Astrocyte (in vitro differentiated cells and primary cell): ENCODE data around the gene TBC1D3B.

Source experiments
- EZH2 ChIP-seq: IDR thresholded peaks from 2 replicates; pipeline ENCODE4 v1.6.1; 2012; ENCODE audit warnings: mild to moderate bottlenecking, low read length, inconsistent platforms; ENCODE audit not compliant: insufficient read depth
- TF ChIP-seq, protein P1 (sequence below): IDR thresholded peaks from 2 replicates; pipeline ENCODE4 v1.5.1; 2011; ENCODE audit warnings: low read depth, mild to moderate bottlenecking, inconsistent platforms, low read length, moderate library complexity; ENCODE audit not compliant: insufficient read depth

DNA sequence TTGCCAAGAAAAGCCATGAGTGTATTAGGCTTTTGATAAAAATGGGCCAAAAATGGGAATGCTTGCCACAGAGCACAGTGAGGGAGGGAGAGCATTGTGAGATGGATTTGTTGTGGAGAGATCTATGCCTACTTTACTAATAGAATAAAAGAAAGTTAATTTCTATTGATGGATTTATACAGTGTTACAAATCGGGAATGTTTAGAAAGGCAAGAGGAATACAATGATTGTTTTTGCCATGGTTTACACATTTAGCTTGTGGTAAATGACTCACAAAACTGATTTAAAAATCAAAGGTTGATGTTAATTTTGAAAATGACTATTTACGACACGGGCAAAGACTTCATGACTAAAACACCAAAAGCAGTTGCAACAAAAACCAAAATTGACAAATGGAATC lies 56.2 kb downstream of the TBC1D3B start:
- TF ChIP-seq, protein P1, sequence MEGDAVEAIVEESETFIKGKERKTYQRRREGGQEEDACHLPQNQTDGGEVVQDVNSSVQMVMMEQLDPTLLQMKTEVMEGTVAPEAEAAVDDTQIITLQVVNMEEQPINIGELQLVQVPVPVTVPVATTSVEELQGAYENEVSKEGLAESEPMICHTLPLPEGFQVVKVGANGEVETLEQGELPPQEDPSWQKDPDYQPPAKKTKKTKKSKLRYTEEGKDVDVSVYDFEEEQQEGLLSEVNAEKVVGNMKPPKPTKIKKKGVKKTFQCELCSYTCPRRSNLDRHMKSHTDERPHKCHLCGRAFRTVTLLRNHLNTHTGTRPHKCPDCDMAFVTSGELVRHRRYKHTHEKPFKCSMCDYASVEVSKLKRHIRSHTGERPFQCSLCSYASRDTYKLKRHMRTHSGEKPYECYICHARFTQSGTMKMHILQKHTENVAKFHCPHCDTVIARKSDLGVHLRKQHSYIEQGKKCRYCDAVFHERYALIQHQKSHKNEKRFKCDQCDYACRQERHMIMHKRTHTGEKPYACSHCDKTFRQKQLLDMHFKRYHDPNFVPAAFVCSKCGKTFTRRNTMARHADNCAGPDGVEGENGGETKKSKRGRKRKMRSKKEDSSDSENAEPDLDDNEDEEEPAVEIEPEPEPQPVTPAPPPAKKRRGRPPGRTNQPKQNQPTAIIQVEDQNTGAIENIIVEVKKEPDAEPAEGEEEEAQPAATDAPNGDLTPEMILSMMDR = no peak
- no peak for TF ChIP-seq EZH2
